NCI-H1930 (cell line): ENCODE results near the gene FARP2.
"Not testable (repeated sequence)": the region's sequence is repeated elsewhere in the genome, so short reads cannot be mapped to it uniquely, and the experiment has no call there.

ENCODE experiments used
- DNase-seq, 2 experiments: peaks; one replicate each; lab custom pipeline; 2025; lab: John Stamatoyannopoulos, UW

FARP2 gene

DNA sequence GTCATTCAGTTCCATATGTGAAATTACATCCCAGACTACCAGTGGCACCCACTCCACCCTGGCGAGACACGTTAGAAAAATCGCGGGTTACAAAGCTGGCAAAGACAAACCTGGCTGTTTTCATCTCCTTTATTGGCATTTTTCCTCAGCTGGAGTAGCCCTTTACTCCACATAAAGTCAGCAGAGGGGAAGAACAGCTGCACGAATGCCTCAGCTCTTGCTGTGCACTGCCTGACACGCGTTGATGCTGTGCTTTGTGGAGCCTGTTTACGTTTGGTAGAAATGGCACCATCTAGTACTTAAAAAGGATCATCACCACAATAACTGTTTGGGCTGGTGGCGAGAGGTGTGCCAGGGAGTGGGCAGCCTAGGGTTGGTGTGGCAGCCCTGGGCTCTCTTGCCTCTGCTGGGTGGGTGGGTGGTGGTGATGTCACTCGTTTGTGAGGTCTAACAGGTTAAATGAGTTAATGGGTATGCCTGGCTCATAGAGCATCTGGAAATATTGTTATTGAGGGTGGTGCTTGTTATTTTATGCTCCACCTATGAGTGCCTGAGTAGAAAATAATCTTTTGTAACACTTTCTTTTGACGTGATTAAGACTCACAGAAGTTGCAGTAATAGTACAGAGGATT, 16.4 kb downstream of the FARP2 start:
- DNase-seq: no peak

DNA sequence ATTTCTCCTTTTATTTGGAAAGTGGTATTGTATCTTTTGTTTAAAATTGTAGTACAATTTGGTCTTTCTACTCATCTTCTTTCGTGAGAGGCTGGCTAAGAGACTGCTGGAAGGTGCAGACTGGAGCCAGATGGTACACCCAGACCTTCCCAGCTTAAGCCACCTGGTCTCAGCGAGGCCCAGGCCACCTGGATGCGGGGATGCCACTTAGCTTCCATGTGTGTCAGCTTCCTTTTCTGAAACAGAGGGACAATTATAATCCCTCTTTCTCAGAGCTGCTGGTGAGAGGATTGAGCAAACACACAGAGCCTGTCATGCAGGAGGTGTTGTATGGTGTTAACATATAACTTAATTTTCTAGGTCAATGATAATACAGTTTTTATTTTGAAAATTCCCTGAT, 17.4 kb downstream of the FARP2 start:
- DNase-seq: no peak

DNA sequence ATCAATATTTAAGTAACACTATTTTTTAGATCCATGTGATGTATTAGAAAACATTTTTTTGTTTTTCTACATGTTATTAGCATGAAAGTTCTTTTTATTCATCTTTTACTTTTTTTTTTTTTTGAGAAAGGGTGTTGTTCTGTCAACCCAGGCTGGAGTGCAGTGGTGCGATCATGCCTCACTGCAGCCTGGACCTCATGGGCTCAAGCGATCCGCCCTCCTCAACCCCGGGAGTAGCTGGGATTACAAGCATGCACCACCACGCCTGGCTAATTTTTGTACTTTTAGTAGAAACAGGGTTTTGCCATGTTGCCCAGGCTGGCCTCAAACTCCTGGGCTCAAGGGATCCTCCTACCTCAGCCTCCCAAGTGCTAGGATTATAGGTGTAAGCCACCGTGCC, 17.8 kb downstream of the FARP2 start:
- not testable (repeated sequence) for DNase-seq

DNA sequence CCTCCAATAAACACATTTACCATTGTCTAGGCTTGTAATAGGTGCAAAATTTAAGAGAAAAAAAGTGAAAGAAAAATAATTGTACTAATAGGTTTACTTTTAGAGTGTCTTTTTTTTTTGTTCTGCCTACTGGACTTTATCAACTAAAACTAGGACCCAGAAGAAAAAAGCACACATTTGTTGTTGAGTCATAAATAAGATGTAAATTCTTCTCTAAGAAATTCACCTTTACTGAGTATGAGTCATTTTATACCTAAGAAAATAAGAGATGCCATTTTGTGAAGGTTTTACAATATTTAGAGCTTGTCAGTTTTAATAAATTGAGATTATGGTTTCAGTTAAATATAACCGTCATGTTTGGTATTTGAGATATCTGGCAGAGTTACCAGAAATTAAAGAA, 19.2 kb downstream of the FARP2 start:
- DNase-seq: no peak

DNA sequence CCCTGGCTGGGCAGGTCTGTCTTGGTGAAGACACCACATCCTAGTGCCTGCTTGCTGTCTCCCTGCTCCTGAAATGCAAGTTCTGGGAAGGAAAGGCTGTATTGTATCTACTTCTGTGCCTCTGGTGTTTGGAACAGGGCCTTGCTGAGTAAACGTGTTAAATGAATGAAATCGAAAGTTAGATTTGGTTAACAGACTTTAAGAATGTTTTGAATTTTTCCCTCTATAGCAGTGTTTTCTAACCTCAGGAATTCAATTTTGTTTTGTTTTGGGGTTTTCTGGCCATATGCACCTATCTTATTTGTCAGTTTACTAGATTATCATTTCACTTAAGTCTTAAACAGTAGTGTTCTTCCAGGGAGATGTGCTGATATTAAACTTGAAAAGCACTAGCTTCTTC, 20.7 kb downstream of the FARP2 start:
- DNase-seq: no peak

DNA sequence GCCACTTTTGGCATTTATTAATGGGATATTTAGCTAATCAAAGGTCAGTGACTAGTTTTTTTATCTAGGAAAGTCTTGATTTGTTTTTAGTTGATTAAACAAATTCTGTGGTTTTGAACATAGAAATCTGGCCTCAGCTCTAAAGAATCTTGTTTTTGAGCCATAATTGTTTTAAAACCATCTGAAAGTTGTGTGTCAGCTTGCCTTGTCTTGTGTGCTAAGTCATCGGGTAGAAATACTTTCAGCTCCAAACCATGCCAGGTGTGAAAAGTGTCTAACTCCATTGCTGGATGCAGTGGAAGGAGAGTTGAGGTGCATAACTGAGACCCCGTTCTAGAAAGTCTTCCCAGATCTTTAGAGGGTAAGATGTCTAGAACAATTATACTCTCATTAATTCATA, 22.7 kb downstream of the FARP2 start:
- no peak for DNase-seq

DNA sequence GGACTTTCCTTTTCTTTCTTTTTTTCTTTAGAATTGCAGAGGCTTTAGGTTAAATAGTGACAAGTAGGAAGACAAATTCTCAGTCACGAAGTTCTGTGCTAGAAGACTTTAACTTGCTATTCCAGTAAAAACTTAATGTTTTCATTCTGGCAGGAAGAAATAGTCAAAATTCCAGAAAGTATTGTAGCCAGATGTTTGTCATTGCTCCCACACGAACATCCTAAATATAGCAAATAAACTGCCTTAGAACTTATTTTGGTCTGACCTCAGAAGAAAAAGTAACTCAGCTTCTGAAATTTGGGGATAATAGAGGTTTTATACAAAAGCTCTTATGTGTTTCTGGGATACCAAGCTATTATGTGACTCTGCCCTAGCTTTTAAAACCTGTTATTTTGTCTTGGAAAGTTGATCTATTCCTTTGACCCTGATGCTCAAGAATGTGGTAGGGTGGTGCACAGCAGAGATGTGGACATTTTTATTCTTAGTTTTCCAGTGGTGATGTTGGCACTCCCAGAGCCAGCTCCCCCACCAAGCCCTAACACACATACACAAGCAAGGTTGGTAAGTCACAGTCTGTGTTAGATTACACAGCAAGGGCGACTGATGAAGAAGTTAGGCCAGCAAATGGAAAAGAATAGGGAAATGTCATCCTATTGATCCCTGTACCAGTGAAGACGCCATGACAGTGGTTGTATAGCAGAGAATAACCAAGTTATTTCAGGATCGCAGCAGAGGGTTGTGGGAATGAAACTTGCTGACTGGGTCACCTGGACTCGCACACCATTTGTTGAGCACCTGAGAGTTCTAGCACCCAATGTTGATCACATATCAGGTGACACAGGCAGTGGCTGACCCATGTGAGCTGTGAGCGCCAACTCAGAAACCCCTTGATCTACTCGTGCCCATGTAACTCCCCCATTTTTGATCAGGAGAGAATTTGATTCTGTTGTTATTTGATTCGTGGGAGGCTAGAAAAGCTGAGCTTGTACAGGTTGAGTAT, 23.7 kb downstream of the FARP2 start:
- no peak for DNase-seq

DNA sequence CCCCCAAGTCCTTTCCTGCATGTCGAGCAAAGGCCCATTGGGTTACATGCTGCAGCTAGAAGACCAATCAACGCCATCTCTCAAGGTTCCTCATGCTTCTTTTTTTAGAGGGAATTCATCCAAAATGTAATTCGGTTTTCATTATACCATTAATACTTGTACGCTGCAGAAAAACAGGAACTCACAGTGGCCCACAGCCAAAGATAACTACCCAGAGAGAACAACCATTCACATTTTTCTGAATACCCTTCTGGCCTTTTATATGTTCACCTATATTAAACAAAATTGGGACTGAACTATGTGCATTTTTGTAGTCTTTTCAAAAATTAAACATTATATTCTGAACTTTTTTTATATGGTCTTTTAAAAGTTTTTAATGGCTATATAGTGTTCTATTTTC, 25.8 kb downstream of the FARP2 start:
- no peak for DNase-seq

DNA sequence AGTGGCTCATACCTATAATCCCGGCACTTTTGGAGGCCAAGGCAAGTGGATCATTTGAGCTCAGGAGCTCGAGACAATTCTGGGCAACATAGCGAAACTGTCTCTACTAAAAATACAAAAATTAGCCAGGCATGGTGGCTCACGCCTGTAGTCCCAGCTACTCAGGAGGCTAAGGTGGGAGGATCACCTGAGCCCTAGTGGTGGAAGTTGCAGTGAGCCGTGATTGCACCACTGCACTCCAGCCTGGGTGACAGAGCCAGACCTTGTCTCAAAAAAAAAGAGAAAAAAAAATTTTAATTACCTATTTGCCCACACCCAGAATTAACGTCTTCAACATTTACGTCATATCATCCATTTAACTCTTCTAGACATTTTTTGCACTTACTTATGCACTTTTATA, 29.4 kb downstream of the FARP2 start:
- not testable (repeated sequence) for DNase-seq

DNA sequence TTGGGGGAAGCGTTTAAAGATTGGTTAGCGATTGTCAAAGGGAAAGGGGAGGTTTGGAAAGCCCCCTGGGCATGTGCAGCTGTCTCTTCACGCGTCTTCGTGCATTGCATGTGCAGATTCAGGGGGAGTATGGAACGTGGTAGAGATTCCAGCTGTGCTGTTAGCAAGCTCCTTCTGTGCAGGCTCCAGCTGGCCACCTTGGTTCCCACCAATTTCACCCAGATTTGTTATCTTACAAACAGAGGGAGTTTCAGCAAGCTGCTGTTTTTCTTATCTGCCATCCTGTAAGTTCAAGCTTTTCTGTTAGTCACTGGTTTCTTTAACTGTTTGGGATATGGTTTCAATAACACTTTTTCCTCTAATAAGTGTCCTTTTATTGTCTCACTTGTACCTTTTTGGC, 30.4 kb downstream of the FARP2 start:
- no peak for DNase-seq

DNA sequence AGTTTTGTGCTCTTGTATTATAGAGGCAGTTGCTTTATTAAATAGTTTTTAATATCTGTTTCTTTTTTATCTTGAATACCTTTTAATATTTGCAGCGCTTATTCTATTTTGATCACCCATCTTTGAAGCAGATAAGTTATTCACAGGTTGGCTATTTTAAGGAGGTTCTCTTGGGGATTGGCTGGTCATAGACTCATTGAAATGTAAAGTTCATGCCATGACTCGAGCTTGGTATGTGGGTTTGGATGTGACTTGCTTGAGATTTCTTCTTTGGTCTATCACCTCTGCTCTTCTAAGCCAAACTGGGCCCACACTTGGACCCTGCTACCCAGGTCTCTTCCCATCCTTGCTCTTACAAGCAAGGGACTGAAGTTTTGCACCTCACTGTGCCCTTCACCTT, 33.6 kb downstream of the FARP2 start:
- DNase-seq: no peak

DNA sequence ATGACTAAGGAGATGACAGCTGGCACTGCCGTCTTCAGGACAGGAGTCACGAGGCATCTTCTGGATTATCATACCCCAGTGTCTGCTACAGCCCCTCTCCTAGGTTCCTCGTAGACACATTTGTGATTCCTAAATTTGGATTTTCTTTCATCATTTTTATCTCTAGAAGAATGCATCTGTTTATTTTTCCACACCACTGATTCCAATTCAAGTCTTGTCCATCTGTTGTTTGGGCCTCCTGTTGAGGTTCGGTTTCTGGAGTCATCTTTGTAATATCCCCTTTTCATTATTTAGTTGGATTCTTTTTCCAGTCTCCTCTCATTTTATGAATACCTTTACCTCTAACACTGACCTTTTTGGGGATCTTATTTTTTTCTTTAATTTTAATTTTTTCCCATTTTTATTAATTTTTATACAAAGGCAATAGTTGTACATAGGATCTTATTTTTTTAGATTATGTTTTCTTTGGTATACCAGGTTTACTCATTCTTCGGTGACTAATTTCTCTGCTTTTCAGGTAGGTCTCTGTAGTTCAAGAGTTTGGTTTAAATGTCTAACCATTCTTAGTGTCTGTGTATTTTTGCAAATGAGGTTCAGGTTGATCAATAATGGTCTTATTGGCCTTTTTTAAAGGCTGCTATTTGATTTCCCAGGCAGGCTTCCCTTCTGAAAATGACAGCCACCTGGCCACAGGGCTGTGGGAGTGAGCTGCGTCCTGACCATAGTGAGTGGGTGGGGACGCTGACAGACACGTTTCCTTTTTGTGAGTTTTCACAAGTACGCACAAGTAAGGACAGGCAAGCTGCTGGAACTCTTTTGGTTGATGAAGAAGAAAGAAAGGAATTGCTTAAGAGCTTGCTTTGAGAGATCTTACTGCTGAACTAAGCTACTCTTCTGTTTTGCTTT, 34.5 kb downstream of the FARP2 start:
- DNase-seq: no peak

DNA sequence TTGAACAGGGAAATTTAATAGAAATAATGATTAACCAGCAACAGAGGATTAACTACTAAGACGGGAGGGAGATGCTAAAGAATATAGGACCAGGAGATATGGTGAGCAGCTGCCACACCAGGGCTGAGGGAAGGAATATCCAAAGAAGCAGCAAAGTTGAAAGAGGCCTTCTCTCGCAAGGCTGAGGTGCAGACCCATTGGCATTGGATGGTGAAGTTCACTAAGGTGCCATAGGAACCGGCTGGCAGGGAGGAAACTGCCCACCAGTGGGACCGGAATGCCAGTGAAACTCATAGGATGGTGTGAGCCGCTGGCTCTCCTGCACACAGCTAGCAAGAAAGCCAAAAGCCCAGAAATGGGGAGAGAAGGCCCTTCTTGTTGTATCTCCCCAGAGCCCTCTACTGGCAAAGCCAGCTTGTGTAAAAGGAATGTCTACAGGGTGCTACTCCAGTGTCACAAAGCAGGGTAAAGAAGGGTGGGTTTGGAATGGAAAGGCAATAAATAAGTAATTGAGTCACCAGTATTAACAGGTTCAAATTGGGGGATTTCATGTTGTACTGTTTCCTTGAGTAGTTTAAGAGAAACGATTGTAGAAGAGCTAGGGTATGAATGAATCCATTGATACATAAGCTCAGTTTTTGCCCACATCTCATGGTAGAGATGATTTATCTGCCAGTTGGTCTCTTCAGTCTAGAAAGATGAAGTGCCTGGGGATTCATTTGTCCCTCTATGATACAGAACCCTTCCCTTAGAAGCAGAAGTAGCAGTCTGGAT, 36.0 kb downstream of the FARP2 start:
- DNase-seq: peak in 1 of 2 experiments; percentile 10

DNA sequence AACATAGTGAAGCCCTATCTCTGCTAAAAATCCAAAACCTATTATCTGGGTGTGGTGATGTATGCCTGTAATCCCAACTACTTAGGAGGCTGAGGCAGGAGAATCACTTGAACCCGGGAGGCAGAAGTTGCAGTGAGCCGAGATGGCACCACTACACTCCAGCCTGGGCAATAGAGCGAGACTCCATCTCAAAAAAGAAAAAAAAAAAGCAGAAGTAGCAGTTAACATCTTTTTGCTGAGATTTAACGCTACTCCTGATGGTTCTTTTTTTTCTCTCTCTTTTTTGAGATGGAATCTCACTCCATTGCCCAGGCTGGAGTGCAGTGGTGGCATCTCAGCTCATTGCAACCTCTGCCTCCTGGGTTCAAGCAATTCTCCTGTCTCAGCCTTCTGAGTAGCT, 36.7 kb downstream of the FARP2 start:
- DNase-seq: not testable (repeated sequence)

DNA sequence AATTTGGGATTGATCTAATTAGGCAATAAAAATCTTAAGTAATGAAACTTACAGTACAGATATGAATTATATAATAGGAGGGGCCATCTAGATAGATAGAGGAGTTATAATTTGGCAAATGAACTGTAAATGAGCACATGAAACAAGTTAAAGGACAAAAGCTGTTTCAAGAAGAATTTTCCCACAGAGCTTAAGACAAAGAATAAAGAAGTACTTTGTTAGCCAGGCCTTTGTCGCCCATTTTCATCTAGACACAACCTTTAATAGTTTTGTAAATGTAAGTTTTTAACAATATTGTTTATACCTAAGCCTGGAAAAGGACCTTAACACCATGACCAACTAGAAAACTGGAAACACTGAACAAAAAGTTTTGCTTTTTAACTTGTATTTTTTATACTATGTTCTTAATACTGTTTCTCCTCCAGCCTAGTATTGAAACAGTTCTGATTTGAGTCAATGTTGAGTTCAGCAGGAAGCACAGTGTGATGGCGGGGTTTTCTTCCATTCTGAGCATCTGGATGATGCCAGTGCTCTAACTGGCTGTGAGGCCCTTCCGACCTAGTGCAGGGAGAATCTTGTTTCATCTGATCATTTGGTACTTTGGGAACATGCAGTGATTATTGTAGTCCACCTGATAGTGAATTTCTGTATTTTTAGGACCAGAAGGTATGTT, 37.6 kb downstream of the FARP2 start:
- no peak for DNase-seq

DNA sequence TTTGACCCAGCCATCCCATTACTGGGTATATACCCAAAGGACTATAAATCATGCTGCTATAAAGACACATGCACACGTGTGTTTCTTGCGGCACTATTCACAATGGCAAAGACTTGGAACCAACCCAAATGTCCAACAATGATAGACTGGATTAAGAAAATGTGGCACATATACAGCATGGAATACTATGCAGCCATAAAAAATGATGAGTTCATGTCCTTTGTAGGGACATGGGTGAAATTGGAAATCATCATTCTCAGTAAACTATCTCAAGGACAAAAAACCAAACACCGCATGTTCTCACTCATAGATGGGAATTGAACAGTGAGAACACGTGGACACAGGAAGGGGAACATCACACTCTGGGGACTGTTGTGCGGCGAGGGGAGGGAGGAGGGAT, 40.7 kb downstream of the FARP2 start:
- DNase-seq: not testable (repeated sequence)

DNA sequence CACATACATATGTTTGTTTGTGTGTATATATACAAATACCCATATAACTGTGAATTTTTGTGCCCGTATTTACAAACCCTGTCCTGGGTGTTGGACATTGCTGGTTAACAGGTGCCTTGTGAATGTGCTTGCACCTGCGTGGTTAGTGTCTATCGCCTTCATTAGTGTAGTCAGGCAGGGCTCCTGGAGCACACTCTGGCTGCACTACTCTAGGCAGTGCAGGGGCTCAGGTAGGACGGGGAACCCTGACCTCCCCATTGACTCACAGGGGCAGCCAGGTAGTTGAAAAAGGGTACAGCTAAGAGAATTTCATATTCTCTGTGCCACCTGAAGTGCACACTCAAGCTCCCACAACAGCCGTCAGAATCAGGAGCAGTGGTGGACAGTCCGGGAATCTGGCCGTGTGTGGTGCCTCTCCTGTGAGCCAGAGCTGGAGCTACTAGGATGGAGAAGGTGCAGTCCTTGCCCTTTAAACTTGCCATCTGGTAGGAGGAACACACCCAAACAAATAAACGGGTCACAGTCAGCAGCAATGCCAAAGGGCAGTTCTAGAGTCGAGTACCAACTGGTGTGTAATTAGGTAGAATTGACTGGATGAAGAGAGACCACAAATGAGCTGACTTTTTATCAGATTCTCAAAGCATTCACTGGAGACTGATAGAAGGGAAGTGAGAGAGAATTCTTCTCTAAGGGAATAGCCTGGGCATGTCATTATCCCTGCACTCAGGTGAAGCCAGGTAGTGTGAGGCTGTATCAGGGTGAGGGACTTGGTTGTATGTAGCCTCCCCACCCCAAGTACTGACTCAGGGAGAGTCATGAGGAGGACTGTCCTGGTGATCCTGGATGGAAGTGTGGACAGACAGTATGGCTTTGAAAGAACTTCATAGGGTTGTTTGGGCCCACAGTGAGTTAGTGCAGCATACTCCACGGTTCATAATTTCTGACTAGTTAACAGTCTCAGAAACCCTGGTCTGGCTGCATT, 44.1 kb downstream of the FARP2 start:
- no peak for DNase-seq

DNA sequence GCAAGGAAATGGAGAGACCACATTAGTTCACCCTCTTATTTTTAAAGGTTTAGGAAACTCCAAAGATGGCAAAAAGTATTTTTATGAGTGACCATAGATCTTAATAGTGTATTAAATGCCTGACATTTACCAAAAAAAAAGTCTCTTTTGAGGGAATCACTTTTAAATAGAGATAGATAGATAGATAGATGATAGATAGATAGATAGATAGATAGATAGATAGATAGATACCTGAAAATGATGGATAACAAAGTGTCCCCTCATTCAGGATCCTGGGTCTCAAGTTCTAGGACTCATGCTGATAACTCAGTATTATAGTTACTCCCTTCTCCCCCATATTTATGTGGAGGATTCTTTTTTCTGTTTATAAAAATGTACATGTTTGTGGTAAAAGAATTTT, 52.8 kb downstream of the FARP2 start:
- no peak for DNase-seq

DNA sequence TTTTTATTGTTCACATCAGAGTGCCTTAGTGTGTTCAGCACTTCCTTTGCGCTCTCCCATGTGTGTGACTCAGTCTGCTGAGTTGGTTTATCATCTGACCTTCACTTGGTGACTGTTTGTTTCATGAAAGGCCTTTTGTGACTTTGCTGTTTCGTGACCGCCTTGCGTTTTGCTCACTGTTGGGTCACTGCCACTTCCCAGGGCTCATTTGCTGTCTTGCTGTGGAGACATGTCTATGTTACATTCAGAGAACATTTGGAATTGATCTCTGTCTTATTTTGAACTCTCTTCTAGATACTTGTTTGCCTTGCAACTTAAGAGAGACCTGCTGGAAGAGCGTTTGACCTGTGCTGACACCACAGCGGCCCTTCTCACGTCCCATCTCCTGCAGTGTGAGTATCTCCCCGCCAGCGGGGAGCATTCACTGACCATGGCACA, 54.7 kb downstream of the FARP2 start:
- DNase-seq: no peak

DNA sequence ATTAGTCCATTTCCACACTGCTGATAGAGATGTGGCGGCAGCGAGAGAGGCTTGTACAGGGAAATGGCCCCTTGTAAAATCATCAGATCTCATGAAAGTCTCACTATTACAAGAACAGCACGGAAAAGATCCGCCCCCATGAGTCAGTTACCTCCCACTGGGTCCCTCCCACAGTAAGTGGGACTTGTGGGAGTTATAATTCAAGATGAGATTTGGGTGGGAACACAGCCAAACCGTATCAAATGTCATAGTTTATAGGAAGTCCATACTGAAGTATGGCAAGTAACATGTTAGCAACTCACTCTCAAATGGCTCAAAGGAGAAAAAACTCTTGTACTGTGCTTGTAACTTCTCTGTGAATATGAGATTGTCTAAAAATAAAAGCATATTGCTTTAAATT, 56.1 kb downstream of the FARP2 start:
- DNase-seq: no peak
